OCI-LY3 (cell line): Measurements from ENCODE around the gene ZDBF2.

Experiments
- CTCF ChIP-seq: fragments of 200-600, 300-600 bp; sonication (generic); IDR thresholded peaks from 2 replicates; pipeline ENCODE4 v1.5.1; 2014; ENCODE audit warnings: antibody characterized with exemption, low read length, low read depth
- EZH2phosphoT487 ChIP-seq: fragments of 200-600 bp; shearing (Covaris generic); IDR thresholded peaks from 2 replicates; pipeline ENCODE4 v1.6.1; 2018; ENCODE audit warnings: antibody characterized with exemption, mixed run types, low read depth

GRCh38 chr2:206337956-206338355 is 63.5 kb downstream of the ZDBF2 start:
- no peak for TF ChIP-seq CTCF
- no peak for TF ChIP-seq EZH2phosphoT487
